ENCODE measurements around the gene REEP5. TPM values are rescaled to one million over a fixed set of nuclear protein-coding genes. Genes with fewer than 3 reads are reported as not detected.

The REEP5 gene
- polyA plus RNA-seq, 3 donors = 83.6 to 200 (median 193) TPM

DNA sequence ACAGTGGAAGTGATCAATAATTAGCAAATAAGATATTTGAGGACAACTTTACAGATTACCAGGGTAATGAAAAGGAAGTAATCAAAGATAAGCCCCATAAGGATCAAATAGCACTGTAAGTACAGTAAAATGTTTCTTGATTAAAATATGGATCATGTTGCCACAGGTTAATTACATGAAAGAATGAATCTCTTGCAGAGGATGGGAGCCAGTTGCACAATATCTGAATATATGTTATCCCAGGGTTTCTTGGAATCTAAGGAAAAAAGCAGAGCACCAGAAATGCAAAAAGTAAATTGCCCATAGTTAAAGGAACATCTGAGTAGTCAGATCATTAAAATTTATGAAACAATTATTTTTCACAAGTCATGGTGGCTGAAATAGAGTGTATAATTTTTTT is 74.7 kb downstream of the REEP5 start:
- H3K36me3 ChIP-seq (replicated peaks in 1 of 2; ENCODE audit: control insufficient read depth in 1 of 2, insufficient read depth in 2 of 2, low read length in 2 of 2) = no peaks in the 10 kb centered on the region
- Mint-ChIP-seq H3K27ac (no peak overlapping the region), H3K36me3 (peaks cover 2 to 3% of the 10 kb centered on the region in 2 donors), H3K4me1 (peaks cover 5% of the 10 kb centered on the region), H3K9me3 (no peaks in the 10 kb centered on the region), H3K4me3 (no peak overlapping the region), H3K27me3 (ENCODE audit: low read depth in 3 of 3) (peaks cover 3 to 8% (median 7%) of the 10 kb centered on the region in 3 donors)
- intact Hi-C loops (cut with micrococcal nuclease) = no loop called here
- TF ChIP-seq, protein P1, sequence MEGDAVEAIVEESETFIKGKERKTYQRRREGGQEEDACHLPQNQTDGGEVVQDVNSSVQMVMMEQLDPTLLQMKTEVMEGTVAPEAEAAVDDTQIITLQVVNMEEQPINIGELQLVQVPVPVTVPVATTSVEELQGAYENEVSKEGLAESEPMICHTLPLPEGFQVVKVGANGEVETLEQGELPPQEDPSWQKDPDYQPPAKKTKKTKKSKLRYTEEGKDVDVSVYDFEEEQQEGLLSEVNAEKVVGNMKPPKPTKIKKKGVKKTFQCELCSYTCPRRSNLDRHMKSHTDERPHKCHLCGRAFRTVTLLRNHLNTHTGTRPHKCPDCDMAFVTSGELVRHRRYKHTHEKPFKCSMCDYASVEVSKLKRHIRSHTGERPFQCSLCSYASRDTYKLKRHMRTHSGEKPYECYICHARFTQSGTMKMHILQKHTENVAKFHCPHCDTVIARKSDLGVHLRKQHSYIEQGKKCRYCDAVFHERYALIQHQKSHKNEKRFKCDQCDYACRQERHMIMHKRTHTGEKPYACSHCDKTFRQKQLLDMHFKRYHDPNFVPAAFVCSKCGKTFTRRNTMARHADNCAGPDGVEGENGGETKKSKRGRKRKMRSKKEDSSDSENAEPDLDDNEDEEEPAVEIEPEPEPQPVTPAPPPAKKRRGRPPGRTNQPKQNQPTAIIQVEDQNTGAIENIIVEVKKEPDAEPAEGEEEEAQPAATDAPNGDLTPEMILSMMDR (IDR thresholded peaks at IDR 0.05) = no peak
- H4K20me1 ChIP-seq (ENCODE audit: insufficient read depth, low read length) = no peaks in the 10 kb centered on the region
- no peak overlapping the region for H2AFZ ChIP-seq (ENCODE audit: insufficient read depth, low read depth, low read length, poor library complexity, severe bottlenecking)
- no peak for DNase-seq
- no peak overlapping the region for H3K4me3 ChIP-seq (replicated peaks in 1 of 3; ENCODE audit: low read depth in 2 of 3, low read length in 3 of 3)
- H3K9me3 ChIP-seq (replicated peaks in 1 of 2; ENCODE audit: control insufficient read depth in 1 of 2, insufficient read depth in 1 of 2, low read length in 2 of 2) = no peaks in the 10 kb centered on the region
- no peaks in the 10 kb centered on the region for H3K79me2 ChIP-seq (ENCODE audit: insufficient read depth, low read length)
- no peak overlapping the region for H3K27ac ChIP-seq (ENCODE audit: low read depth in 1 of 2, low read length in 2 of 2)
- no peak overlapping the region for H3K4me2 ChIP-seq (replicated peaks; ENCODE audit: extremely low read depth, low read length, poor library complexity, severe bottlenecking)
- H3K4me1 ChIP-seq (ENCODE audit: control insufficient read depth in 1 of 2, insufficient read depth in 2 of 2, low read length in 2 of 2) = peaks cover 0 to 2% of the 10 kb centered on the region in 2 donors
- no peak overlapping the region for H3K9ac ChIP-seq (ENCODE audit: insufficient read depth, low read length, poor library complexity, severe bottlenecking)
- H3K27me3 ChIP-seq (ENCODE audit: control insufficient read depth in 2 of 2, insufficient read depth in 2 of 2, low read length in 2 of 2) = no peaks in the 10 kb centered on the region

DNA sequence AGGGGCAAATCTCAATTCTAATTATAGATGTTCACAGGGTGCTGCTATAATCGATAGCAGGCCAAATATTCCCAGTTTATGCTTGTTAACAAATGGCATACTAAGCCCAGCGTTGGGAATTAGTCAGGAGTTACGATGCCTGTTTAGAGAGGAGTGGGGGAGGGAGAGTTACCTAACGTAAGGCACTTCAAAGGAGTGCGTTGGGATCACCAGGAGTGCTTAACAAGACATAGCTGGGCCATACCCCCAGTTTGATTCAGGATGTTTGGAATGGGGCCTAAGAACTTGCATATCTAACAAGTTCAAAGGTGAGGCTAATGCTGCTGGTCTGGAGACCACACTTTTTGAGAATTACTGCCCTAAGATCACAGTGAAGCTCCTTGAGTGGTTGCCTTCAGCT is 75.5 kb downstream of the REEP5 start:
- peaks cover 5% of the 10 kb centered on the region for H3K4me1 Mint-ChIP-seq
- no peak overlapping the region for H3K27ac ChIP-seq (ENCODE audit: low read depth in 1 of 2, low read length in 2 of 2)
- H3K27me3 ChIP-seq (ENCODE audit: control insufficient read depth in 2 of 2, insufficient read depth in 2 of 2, low read length in 2 of 2) = no peaks in the 10 kb centered on the region
- no peaks in the 10 kb centered on the region for H3K79me2 ChIP-seq (ENCODE audit: insufficient read depth, low read length)
- H3K27me3 Mint-ChIP-seq (ENCODE audit: low read depth in 3 of 3) = peaks cover 3 to 8% (median 4%) of the 10 kb centered on the region in 3 donors
- WGBS (ENCODE audit: insufficient coverage) = 98% methylated on average over 5 of the region's 5 CpGs
- H4K20me1 ChIP-seq (ENCODE audit: insufficient read depth, low read length) = no peaks in the 10 kb centered on the region
- peaks cover 4 to 11% of the 10 kb centered on the region in 2 donors for H3K36me3 Mint-ChIP-seq
- no peak for DNase-seq
- H3K4me1 ChIP-seq (ENCODE audit: control insufficient read depth in 1 of 2, insufficient read depth in 2 of 2, low read length in 2 of 2) = peaks cover 0 to 2% of the 10 kb centered on the region in 2 donors
- intact Hi-C loops (cut with micrococcal nuclease) = no loop called here
- no peaks in the 10 kb centered on the region for H3K9me3 ChIP-seq (replicated peaks in 1 of 2; ENCODE audit: control insufficient read depth in 1 of 2, insufficient read depth in 1 of 2, low read length in 2 of 2)
- no peak overlapping the region for H3K27ac Mint-ChIP-seq
- H3K4me3 ChIP-seq (replicated peaks in 1 of 3; ENCODE audit: low read depth in 2 of 3, low read length in 3 of 3) = no peak overlapping the region
- no peak overlapping the region for H2AFZ ChIP-seq (ENCODE audit: insufficient read depth, low read depth, low read length, poor library complexity, severe bottlenecking)
- TF ChIP-seq, protein P1 (IDR thresholded peaks at IDR 0.05) = no peak
- no peaks in the 10 kb centered on the region for H3K36me3 ChIP-seq (replicated peaks in 1 of 2; ENCODE audit: control insufficient read depth in 1 of 2, insufficient read depth in 2 of 2, low read length in 2 of 2)
- H3K9me3 Mint-ChIP-seq = no peaks in the 10 kb centered on the region
- no peak overlapping the region for H3K4me2 ChIP-seq (replicated peaks; ENCODE audit: extremely low read depth, low read length, poor library complexity, severe bottlenecking)
- no peak overlapping the region for H3K9ac ChIP-seq (ENCODE audit: insufficient read depth, low read length, poor library complexity, severe bottlenecking)
- H3K4me3 Mint-ChIP-seq = no peak overlapping the region

All from CD14-positive monocyte (primary cell).